ENCODE measurements around the gene CDCA4. TPM values are rescaled to one million over a fixed set of nuclear protein-coding genes. Genes with fewer than 3 reads are reported as not detected.

Gene CDCA4
- total RNA-seq, 4 donors from 2014 or later: 15.3 to 35.0 (median 23.3) TPM

GRCh38 chr14:105053421-105053820 lies 32.5 kb upstream of the CDCA4 start:
- H3K36me3 ChIP-seq: no peaks in the 10 kb centered on the region
- WGBS, 2 donors: 71 to 75% methylated on average over 6 of the region's 6 CpGs
- TF ChIP-seq CTCF (IDR thresholded peaks at IDR 0.05): no peak
- TF ChIP-seq POLR2A (IDR thresholded peaks at IDR 0.05): no peak
- intact Hi-C loops (cut with DNase I): no loop called here
- no peaks in the 10 kb centered on the region for H3K9me3 ChIP-seq
- peaks cover 0 to 6% (median 0%) of the 10 kb centered on the region in 4 donors for H3K27me3 ChIP-seq
- no peak for DNase-seq
- no peak overlapping the region for H3K4me3 ChIP-seq
- peaks cover 0 to 10% (median 4%) of the 10 kb centered on the region in 3 donors for H3K4me1 ChIP-seq
- no peak overlapping the region for H3K27ac ChIP-seq

GRCh38 chr14:105052110-105052458 lies 31.2 kb upstream of the CDCA4 start:
- H3K36me3 ChIP-seq: no peaks in the 10 kb centered on the region
- no peak overlapping the region for H3K4me3 ChIP-seq
- WGBS, 2 donors: 64 to 66% methylated on average over 3 to 4 of the region's 4 CpGs
- TF ChIP-seq POLR2A (IDR thresholded peaks at IDR 0.05): no peak
- no peak for TF ChIP-seq CTCF (IDR thresholded peaks at IDR 0.05)
- peaks cover 0 to 15% (median 0%) of the 10 kb centered on the region in 4 donors for H3K27me3 ChIP-seq
- no peak overlapping the region for H3K27ac ChIP-seq
- no peaks in the 10 kb centered on the region for H3K9me3 ChIP-seq
- peaks cover 0 to 10% (median 4%) of the 10 kb centered on the region in 3 donors for H3K4me1 ChIP-seq
- no peak for DNase-seq
- intact Hi-C loops (cut with DNase I): no loop called here

GRCh38 chr14:105051182-105052109 lies 30.6 kb upstream of the CDCA4 start:
- Histone ChIP-seq H3K4me3 (no peak overlapping the region), H3K9me3 (no peaks in the 10 kb centered on the region), H3K36me3 (no peaks in the 10 kb centered on the region), H3K27me3 (peaks cover 0 to 12% (median 0%) of the 10 kb centered on the region in 4 donors), H3K4me1 (peaks cover 0 to 10% (median 4%) of the 10 kb centered on the region in 3 donors), H3K27ac (no peak overlapping the region)
- TF ChIP-seq POLR2A (IDR thresholded peaks at IDR 0.05) (no peak), CTCF (IDR thresholded peaks at IDR 0.05) (no peak)
- DNase-seq: no peak
- 91 to 92% methylated on average over 18 to 37 of the region's 59 CpGs for WGBS, 2 donors
- intact Hi-C loops (cut with DNase I): no loop called here

GRCh38 chr14:105050551-105050897 lies 29.6 kb upstream of the CDCA4 start:
- Histone ChIP-seq H3K4me3 (no peak overlapping the region), H3K9me3 (no peaks in the 10 kb centered on the region), H3K4me1 (peaks cover 0 to 17% (median 4%) of the 10 kb centered on the region in 3 donors), H3K27me3 (peaks cover 0 to 9% (median 0%) of the 10 kb centered on the region in 4 donors), H3K27ac (no peak overlapping the region), H3K36me3 (no peaks in the 10 kb centered on the region)
- no peak for TF ChIP-seq CTCF (IDR thresholded peaks at IDR 0.05)
- no peak for TF ChIP-seq POLR2A (IDR thresholded peaks at IDR 0.05)
- intact Hi-C loops (cut with DNase I): no loop called here
- DNase-seq: no peak
- 18 to 33% methylated on average over 2 to 7 of the region's 10 CpGs for WGBS, 2 donors

GRCh38 chr14:105049753-105050550 lies 29.1 kb upstream of the CDCA4 start:
- DNase-seq: no peak
- H3K27ac ChIP-seq: no peak overlapping the region
- TF ChIP-seq CTCF (IDR thresholded peaks at IDR 0.05) (no peak), POLR2A (IDR thresholded peaks at IDR 0.05) (no peak)
- H3K36me3 ChIP-seq: no peaks in the 10 kb centered on the region
- WGBS, 2 donors: 81 to 86% methylated on average over 9 to 14 of the region's 25 CpGs
- peaks cover 0 to 20% (median 4%) of the 10 kb centered on the region in 3 donors for H3K4me1 ChIP-seq
- H3K27me3 ChIP-seq: peaks cover 0 to 9% (median 0%) of the 10 kb centered on the region in 4 donors
- H3K9me3 ChIP-seq: no peaks in the 10 kb centered on the region
- no peak overlapping the region for H3K4me3 ChIP-seq
- intact Hi-C loops (cut with DNase I): loop anchor here (5.0 kb wide), 1 partner anchor 153 kb away; no protein-coding TSS in a partner anchor

All from esophagus squamous epithelium (tissue), 5 donors.